ENCODE measurements around the gene TARBP2. TPM values are rescaled to one million over a fixed set of nuclear protein-coding genes. Genes with fewer than 3 reads are reported as not detected.

TARBP2 gene
- total RNA-seq, 1 donor from 2014 or later: 32.4 TPM

DNA sequence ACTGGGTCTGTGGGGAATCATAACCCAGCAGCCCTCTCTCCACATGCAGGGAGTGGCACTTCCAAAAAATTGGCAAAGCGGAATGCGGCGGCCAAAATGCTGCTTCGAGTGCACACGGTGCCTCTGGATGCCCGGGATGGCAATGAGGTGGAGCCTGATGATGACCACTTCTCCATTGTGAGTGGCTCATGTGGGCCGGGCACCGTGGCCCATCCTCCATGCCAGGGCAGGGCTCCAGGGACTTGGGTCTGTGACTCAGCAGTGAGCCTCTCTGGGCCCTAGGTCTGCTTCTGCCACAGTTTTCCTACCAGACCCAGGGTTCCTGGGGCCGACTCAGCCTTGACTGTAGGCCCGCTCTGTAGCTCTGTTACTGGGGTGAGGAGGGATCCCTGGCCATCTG is 4.0 kb downstream of the TARBP2 start:
- Histone ChIP-seq H3K79me2 (ENCODE audit: low read depth) (peaks cover 22% of the 10 kb centered on the region), H3K4me2 (no peak overlapping the region), H3K9me3 (ENCODE audit: low read depth) (no peaks in the 10 kb centered on the region), H3K27me3 (no peaks in the 10 kb centered on the region), H3K27ac (no peak overlapping the region), H2AFZ (replicated peaks) (no peak overlapping the region), H3K4me1 (peaks cover 13% of the 10 kb centered on the region), H3K9ac (peak overlapping the region; percentile 8), H3F3A (ENCODE audit: low read depth) (peaks cover 14% of the 10 kb centered on the region), H3K36me3 (no peaks in the 10 kb centered on the region), H3K4me3 (no peak overlapping the region), H4K20me1 (ENCODE audit: low read depth) (no peaks in the 10 kb centered on the region)
- Mint-ChIP-seq H3K36me3 (peaks cover 8% of the 10 kb centered on the region), H3K27me3 (ENCODE audit: insufficient read depth, low read depth) (peaks cover 6% of the 10 kb centered on the region), H3K9me3 (no peaks in the 10 kb centered on the region), H3K27ac (peak overlapping the region; percentile 42), H3K4me1 (peaks cover 14% of the 10 kb centered on the region), H3K4me3 (no peak overlapping the region)
- no peak for TF ChIP-seq EZH2 (IDR thresholded peaks at IDR 0.05)
- TF ChIP-seq, protein P1, sequence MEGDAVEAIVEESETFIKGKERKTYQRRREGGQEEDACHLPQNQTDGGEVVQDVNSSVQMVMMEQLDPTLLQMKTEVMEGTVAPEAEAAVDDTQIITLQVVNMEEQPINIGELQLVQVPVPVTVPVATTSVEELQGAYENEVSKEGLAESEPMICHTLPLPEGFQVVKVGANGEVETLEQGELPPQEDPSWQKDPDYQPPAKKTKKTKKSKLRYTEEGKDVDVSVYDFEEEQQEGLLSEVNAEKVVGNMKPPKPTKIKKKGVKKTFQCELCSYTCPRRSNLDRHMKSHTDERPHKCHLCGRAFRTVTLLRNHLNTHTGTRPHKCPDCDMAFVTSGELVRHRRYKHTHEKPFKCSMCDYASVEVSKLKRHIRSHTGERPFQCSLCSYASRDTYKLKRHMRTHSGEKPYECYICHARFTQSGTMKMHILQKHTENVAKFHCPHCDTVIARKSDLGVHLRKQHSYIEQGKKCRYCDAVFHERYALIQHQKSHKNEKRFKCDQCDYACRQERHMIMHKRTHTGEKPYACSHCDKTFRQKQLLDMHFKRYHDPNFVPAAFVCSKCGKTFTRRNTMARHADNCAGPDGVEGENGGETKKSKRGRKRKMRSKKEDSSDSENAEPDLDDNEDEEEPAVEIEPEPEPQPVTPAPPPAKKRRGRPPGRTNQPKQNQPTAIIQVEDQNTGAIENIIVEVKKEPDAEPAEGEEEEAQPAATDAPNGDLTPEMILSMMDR (IDR thresholded peaks at IDR 0.05): no peak
- TF ChIP-seq EZH2phosphoT487 (IDR thresholded peaks at IDR 0.05): no peak
- no peak for DNase-seq (ENCODE audit: low spot score)

GRCh38 chr12:53505555-53506449 is 4.7 kb downstream of the TARBP2 start:
- Histone ChIP-seq H3K36me3 (no peaks in the 10 kb centered on the region), H3K9me3 (ENCODE audit: low read depth) (no peaks in the 10 kb centered on the region), H3K27ac (no peak overlapping the region), H3K27me3 (no peaks in the 10 kb centered on the region), H4K20me1 (ENCODE audit: low read depth) (no peaks in the 10 kb centered on the region), H3F3A (ENCODE audit: low read depth) (peaks cover 11% of the 10 kb centered on the region), H3K4me3 (no peak overlapping the region), H2AFZ (replicated peaks) (no peak overlapping the region), H3K4me1 (peaks cover 10% of the 10 kb centered on the region), H3K4me2 (no peak overlapping the region), H3K79me2 (ENCODE audit: low read depth) (peaks cover 20% of the 10 kb centered on the region), H3K9ac (no peak overlapping the region)
- Mint-ChIP-seq H3K4me1 (peaks cover 13% of the 10 kb centered on the region), H3K9me3 (no peaks in the 10 kb centered on the region), H3K27ac (peak overlapping the region; percentile 42), H3K27me3 (ENCODE audit: insufficient read depth, low read depth) (peaks cover 6% of the 10 kb centered on the region), H3K4me3 (no peak overlapping the region), H3K36me3 (peaks cover 8% of the 10 kb centered on the region)
- DNase-seq (ENCODE audit: low spot score): no peak
- TF ChIP-seq EZH2phosphoT487 (IDR thresholded peaks at IDR 0.05) (no peak), EZH2 (IDR thresholded peaks at IDR 0.05) (no peak)
- TF ChIP-seq, protein P1 (IDR thresholded peaks at IDR 0.05): no peak

DNA sequence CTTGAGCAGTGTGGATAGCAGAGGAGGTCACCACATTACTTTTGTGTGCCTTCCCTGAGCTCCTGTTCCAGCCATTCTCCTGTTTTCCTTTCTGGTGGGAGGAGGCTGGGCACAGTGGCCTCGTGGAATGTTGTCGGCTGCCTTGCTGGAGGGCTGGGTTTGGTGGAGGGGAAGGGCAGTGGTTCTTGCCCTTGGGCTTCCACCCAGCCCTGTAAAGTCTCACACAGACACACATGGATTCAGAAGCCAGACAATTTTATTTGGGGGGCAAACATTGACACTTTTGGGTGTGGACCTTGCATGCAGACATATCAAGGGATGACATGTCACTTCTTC is 5.3 kb downstream of the TARBP2 start:
- Histone ChIP-seq H4K20me1 (ENCODE audit: low read depth) (no peaks in the 10 kb centered on the region), H3K79me2 (ENCODE audit: low read depth) (peaks cover 20% of the 10 kb centered on the region), H3K27ac (no peak overlapping the region), H3K9me3 (ENCODE audit: low read depth) (no peaks in the 10 kb centered on the region), H3F3A (ENCODE audit: low read depth) (peaks cover 11% of the 10 kb centered on the region), H3K4me2 (no peak overlapping the region), H3K9ac (no peak overlapping the region), H3K4me1 (peaks cover 9% of the 10 kb centered on the region), H3K27me3 (no peaks in the 10 kb centered on the region), H2AFZ (replicated peaks) (no peak overlapping the region), H3K4me3 (no peak overlapping the region), H3K36me3 (no peaks in the 10 kb centered on the region)
- TF ChIP-seq EZH2 (IDR thresholded peaks at IDR 0.05): no peak
- TF ChIP-seq, protein P1 (IDR thresholded peaks at IDR 0.05): no peak
- no peak for TF ChIP-seq EZH2phosphoT487 (IDR thresholded peaks at IDR 0.05)
- H3K4me1 Mint-ChIP-seq: peaks cover 13% of the 10 kb centered on the region
- no peaks in the 10 kb centered on the region for H3K9me3 Mint-ChIP-seq
- H3K27ac Mint-ChIP-seq: no peak overlapping the region
- H3K4me3 Mint-ChIP-seq: no peak overlapping the region
- H3K27me3 Mint-ChIP-seq (ENCODE audit: insufficient read depth, low read depth): peaks cover 4% of the 10 kb centered on the region
- DNase-seq (ENCODE audit: low spot score): no peak
- H3K36me3 Mint-ChIP-seq: peaks cover 8% of the 10 kb centered on the region
